Stimulated activated CD4-positive, alpha-beta T cell treated with anti-CD3 and anti-CD28 coated beads, Interleukin-1b, Interleukin-23, amount 100 ng/mL, for 4 hours (primary cell): ENCODE results near the gene TXNRD2.
A peak's percentile ranks its signal among the peaks of the same experiment; 100 is the strongest.
"Not testable (repeated sequence)": the region's sequence is repeated elsewhere in the genome, so short reads cannot be mapped to it uniquely, and the experiment has no call there.

Experiments used
- DNase-seq, 2 donors: peaks; one replicate each; pipeline ENCODE4 v3.0.0-alpha.2; 2020; ENCODE audit warnings: low read depth in 2 of 2

The TXNRD2 gene

DNA sequence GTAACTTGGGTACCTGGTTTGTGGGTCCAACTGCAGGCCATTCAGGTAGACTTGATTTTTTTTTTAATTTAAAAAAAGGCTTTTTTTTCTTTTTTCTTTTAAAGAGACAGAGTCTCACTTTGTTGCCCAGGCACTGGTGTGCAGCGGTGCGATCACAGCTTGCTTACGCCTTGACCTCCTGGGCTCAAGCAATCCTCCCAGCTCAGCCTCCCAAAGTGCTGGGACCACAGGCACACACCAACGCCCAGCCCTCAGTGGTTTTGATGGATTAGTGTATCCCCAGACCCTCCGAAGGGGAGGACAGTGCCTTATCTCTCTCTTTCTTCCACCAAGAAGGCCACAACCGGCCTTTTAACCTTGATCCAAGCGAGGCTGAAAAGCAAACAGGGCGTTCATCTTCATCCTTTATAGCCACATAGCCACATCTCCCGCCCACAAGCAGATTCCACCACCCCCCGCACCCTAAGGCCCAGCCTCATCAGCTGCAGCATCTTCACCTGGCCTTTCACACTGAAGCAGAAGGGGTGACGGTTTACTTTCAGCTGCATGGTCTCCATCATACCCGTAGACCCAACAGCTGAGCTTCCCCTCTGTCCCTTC is 17.6 kb downstream of the TXNRD2 start:
- DNase-seq: no peak

DNA sequence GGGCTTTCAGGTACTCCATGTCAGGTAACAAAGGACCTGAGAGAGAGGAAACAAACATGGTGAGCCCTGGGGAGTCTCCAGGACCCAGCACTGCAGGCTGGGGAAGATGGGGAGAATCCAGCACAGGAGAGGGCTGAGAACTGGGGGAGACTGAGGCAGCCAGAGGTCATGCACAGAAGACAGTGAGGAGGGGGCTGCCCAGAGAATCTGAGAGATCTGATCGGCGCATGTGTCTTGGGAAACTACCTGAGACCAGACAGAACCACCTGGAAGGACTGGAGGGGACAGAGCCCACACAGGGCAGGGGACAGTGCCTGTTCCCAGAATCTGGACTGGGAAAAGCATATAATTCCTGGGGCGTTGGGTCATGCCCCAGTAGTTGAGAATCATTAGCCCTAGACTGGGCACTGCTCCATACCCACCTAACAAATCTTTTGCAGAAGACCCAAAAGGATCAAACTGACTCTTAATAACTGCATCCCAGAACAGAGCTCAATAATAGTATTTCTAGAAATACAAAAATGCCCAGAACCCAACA is 20.0 kb downstream of the TXNRD2 start:
- DNase-seq: no peak

DNA sequence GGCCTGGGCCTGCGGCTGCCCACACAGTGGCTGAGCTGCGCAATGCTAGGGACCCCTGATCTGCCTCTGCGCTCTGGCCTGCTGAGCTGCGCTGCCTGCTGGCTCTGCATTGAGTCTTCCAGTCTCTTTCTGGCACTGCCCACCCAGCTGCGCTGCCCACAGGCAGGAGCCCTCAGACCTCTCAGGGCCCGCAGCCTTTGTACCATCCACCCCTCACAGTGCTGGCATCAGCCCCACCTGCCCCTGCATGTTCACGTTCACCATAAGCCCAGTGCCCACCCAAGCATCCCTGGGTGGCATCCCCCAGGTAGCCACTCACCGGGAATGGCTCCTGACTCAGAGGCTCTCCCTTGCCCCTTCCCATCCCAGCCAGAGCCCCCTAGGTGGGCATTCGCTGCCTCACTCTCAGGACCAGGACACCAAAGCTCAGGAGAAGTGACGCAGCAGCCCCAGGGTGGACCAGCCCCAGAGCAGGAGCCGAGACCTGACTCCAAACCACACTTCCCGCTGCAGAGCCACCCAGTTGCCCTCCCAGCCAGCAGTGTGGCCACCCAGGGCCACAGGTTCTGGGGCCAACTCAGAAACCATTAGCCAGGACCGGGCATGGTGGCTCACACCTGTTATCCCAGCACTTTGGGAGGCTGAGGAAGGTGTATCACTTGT is 21.8 kb downstream of the TXNRD2 start:
- DNase-seq: no peak

DNA sequence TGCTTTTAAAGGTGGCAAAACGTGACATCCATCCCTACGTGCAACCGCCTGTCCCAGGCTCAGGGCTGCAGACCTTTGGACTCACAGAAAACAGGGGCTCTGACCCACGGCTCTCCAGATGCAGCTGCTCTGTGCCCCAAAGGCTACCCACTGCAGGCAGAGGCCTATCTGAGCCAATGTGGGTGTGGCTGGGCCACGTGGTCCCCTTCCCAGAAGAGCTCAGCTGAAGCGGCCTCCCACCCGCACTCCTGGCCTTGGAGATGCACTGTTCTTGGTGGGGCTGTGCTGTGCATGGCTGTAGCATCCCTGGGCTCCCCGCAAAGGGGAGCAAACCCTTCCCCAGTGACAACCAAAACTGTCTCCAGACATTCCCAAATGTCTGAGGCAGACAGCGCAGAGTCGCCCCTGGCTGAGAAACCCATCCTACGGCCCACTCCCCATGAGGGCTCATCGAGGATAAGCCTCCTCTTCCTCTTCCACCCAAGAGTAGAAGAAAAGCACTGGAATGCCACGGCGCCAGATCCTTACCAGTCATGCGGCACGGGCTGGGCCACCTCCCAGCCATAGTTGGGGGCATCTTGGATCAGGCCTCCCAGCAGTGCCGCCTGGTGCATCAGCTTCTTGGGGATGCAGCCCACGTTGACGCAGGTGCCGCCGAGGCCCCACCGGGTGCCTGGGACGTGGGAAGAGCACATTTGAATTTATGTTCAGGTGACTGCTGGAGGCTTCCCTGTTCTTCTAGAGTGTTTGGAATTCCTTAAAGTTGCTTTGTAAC is 23.1 kb downstream of the TXNRD2 start:
- DNase-seq: no peak

DNA sequence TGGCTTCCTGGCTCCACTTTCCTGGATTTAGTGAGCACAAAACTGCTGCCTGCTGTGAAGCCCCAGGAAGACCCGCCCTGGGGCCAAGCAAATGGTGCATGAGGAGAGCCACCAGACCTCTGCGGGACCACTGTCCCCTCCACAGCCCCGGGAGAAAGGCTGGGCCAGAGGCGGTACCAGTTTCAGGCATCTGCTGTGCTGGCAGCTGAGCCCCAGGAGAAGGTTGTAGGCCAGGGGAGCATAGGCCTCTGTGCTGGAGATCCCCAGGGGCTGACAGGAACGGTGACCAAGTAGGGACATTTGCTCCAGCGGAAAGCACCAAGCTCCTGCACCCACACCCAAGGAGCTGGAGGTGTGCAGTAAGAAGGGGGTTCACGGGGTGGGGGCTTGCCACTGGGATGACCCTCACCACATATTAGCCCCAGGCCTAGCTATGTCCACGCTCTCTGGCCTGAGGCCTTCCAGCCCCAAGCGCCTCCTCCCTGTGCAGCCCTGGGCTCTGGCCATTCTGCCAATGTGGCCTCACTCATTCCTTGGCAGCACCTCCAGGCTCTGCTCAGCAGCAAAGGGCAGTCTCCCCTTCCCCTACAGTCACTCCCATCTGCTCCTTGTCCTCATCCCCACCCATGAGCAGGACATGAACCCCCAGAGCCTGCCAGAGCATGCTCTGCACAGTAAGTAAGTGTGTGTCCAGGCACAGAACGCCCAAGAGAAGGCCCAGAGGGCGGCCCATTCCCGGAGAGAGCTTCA is 24.1 kb downstream of the TXNRD2 start:
- DNase-seq: no peak

DNA sequence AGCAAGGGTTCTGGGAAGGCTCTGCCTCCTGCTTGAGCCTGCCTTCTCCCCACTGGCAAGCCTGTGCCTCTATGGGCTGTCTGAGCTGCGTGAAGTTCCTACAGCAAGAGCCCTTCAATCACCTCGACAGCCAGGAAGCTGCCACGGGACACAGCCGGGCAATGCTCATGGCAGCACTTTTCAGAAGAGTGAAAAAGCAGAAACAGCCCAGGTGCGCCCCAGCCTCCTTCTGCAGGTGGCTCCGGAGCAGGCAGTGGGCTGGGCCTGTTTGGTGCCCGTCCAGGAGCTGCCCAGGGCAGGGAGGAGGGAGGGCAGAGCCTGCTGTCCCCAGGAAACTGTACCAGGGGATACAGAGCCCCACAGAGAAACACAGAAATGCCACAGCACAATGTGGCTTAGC is 24.7 kb downstream of the TXNRD2 start:
- DNase-seq: no peak

DNA sequence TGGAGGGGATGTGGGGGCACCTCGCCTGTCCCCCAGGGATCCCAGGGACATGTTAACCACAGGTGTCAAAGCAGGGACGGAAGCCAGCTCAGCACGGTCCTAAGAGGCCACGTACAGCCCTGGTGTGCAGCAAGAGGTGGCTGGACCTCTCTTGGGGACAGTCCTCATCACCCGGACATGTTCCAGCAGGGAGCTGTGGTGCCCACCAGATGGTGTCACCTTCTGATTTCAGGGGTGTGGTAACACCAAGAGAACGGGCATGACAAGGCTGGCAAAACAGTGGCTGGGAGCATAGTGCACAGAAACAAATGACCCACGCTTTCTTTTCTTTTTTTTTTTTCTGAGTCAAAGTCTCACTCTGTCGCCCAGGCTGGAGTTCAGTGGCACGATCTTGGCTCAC is 25.6 kb downstream of the TXNRD2 start:
- no peak for DNase-seq

DNA sequence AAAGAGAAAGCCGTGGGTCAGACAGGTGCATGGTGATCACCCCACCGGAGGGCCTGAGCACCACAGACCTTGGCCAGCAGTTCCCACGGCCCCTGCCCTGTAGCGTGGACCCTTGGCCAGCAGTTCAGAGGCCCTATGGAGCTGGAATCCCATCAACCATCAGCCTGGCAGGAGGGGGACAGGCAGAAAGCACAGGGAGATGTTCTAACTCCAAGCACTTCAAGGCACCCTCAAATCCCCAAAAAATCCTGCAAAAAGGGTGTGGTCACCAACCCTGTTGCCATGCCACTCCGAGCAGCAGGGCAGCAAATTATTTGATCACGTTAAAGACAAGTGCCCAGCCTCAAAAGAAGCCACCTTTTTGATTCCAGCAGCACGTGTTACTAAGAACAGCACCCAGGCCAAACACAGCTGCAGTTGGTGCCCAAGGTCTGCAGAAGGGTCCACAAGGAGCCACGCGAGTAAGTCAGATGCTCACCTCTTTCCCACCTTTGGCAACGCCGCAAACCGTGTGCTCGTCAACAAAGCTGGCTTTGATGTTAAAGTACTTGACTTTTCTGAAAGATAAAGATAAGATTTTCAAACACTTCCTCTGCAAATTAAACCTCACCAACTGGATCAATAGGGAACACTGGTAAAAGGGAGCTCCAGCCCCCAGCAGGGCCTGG is 26.2 kb downstream of the TXNRD2 start:
- no peak for DNase-seq

DNA sequence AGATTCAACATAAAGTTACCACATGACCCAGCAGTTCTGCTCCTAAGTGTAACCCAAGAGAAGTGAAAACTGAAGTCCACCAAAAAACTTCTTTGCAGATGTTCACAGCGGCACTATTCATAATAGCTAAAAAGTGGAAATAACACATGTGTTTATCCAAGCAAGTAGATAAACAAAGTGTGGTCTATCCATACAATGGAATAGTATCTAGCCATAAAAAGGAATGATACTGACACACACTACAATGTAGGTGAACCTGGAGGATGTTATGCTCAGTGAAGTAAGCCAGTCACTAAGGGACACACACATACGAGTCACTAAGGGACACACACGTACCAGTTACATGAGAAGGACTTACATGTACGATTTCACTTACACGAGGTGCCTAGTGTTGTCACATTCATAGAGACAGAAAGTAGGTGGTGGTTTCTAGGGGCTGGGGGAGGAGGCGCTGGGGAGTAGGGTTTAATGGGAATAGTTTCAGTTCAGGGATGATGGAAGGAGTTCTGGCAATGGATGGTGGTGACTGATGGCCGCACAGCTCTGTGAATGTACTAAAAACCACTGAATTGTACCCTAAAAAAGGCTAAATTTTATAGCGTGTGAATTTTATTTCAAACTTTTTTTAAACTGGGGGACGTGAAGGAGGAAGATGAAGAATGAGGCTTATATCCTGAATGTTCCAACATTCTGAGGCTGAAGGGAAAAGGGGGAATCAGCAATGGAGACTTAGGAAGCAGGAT is 27.2 kb downstream of the TXNRD2 start:
- DNase-seq: no peak

DNA sequence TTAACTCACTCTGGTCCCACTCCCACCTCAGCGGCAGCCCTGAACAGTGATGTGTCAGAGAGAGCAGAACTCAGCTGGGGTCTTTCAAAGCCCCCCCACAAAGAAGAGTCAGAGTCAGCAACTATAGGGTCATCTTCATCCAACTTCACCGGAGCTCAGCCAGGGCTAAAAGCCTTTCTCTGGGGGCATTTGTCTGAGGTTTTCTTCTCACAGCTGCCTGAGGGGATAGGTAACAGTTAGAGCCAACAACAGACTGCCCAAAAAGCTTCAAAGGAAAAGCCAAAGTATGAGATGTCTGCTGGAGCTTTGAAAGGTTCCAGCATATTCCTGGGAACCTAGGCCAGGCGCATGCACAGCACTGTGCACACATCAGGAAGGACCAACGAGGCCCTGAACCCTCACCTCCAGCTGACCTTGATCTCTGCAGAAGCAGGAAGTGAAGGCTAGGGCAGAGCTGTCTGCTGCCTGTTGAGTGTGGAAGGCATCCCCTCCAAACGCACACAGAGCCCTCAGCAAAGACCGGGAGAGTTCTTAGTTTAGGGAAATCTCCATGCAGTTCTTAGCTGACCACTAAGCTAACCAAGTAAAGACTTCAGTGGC is 28.2 kb downstream of the TXNRD2 start:
- DNase-seq: no peak

DNA sequence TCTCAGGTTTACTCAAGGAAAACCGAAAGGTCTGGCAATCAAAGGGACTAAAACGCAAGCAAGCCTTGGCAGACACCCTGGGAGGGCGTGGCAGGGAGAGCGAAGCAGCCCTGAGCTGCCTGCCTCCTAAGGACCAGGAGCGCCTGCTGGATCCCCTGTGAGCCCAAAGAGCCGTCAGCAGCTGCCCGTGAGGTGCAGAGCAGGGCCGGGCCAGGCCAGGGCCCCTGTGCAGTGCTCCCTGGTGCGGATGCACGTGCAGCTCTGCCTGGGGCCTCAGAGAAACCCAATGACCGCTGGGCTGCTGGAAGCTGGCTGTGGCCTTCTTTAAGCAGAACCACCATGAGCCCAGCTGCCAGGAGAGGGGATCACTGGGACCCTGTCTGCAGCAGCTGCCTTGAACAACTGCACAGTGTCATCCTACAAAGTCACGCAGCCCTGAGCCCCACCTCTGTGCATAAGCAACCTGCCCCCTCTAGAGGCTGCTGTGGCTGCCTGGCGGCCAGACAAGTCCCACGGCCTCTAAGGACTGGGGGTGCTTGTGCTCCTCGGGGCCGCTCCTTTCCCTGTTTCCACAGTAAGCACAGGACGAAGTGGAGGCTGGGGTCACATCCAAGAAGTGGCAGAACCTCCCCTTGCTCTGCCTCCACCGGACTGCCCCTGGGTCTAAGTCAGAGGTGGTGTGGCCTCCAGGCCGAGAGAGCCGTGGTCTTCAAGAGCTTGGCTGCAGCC is 29.2 kb downstream of the TXNRD2 start:
- no peak for DNase-seq

DNA sequence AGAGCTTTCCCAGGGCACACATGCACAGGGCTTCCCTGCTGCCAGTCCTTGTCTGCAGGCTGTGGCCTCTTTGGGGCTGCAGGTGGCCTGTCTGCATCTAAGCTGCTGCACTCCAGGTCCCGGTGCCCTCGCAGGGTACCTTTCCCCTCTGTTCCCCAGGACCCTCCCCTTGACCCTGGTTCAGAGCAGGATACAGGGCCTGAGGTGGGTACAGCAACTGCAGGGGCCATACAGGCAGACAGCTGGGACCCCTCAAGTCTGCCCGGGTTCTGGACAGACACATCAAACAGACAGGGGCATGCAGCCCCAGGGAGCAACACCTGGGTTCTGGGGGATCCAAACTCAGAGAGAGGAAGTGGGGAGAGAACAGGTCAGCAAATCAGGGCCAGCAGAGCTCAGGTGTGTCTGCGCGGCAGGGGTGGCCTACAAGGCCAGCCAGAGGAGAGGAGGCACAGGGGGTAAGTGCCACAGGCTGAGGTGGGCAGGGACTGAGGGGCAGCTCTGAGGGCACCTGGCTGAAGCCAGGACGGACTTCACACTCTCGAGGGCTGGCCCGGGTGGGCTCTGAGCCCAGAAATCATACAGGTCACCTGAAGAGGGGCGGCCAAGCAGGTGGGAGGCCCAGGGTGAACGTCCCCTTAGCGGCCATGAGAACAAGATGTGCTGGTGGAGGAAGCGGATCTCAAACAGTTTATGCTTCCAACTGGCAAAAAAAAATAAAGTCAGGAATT is 29.9 kb downstream of the TXNRD2 start:
- DNase-seq: no peak

DNA sequence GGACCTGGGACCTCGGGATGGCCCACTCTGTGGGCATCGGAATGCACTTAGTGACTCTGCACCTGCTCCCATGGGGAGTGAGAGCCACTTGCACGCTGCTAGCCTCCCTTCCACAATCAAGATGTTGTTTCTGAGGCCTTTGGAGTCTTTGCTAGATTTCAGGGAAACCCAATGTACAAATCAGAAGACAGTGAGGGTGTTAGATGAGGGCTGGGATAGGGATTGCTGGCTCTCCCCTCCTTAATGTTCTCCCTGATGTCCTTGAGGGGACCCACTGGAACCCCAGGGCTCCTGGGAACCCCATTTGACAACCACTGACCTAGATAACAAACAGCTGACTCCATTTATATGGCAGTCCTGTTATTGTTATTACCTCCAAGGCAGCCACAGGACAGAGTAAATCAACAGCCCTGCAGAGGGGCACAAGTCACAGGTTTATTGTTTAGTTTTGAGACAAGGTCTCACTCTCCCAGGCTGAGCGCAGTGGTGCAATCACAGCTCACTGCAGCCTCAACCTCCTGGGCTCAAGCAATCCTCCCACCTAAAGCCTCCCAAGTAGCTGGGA is 31.4 kb downstream of the TXNRD2 start:
- no peak for DNase-seq

DNA sequence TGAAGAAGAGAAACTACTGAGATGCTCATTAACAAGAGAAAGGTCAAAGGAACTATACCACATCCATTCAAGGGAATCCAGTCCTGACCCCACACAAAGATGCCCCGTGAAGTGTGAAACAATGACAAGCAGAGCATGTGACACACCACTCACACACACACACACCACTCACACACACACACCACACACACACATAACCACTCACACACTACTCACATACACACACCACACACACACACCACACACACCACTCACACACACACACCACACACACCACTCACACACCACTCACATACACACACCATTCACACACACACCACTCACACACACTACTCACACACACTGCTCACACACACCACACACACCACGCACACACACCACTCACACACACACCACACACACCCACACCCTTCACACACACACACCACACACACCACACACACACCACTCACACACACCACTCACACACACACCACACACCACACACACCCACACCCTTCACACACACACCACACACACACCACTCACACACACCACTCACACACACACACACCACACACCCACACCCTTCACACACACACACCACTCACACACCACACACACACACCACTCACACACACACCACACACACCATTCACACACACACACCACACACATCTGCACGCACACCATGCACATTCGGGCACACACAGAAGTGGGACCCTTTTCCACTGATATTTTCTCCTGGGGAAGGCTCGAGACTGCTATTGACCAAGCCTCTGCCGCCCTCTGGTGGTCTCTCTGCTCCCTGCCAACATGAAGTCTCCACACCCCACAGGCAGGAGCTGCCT is 32.1 kb downstream of the TXNRD2 start:
- DNase-seq: peak; percentile 80 to 86

DNA sequence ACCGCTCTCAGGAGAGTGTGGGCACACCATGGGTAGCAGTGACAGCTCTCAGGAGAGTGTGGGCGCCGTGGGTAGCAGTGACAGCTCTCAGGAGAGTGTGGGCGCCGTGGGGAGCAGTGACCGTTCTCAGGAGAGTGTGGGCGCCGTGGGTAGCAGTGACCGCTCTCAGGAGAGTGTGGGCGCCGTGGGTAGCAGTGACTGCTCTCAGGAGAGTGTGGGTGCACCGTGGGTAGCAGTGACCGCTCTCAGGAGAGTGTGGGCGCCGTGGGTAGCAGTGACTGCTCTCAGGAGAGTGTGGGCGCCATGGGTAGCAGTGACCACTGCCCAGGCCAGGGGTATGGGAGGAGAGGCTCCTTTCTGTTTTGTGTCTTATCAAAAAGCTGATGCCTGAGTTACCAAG is 33.7 kb downstream of the TXNRD2 start:
- DNase-seq: not testable (repeated sequence)

DNA sequence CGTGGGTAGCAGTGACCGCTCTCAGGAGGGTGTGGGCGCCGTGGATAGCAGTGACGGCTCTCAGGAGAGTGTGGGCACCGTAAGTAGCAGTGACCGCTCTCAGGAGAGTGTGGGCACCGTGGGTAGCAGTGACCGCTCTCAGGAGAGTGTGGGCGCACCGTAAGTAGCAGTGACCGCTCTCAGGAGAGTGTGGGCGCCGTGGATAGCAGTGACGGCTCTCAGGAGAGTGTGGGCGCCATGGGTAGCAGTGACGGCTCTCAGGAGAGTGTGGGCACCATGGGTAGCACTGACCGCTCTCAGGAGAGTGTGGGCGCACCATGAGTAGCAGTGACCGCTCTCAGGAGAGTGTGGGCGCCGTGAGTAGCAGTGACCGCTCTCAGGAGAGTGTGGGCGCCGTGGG is 34.8 kb downstream of the TXNRD2 start:
- DNase-seq: not testable (repeated sequence)

DNA sequence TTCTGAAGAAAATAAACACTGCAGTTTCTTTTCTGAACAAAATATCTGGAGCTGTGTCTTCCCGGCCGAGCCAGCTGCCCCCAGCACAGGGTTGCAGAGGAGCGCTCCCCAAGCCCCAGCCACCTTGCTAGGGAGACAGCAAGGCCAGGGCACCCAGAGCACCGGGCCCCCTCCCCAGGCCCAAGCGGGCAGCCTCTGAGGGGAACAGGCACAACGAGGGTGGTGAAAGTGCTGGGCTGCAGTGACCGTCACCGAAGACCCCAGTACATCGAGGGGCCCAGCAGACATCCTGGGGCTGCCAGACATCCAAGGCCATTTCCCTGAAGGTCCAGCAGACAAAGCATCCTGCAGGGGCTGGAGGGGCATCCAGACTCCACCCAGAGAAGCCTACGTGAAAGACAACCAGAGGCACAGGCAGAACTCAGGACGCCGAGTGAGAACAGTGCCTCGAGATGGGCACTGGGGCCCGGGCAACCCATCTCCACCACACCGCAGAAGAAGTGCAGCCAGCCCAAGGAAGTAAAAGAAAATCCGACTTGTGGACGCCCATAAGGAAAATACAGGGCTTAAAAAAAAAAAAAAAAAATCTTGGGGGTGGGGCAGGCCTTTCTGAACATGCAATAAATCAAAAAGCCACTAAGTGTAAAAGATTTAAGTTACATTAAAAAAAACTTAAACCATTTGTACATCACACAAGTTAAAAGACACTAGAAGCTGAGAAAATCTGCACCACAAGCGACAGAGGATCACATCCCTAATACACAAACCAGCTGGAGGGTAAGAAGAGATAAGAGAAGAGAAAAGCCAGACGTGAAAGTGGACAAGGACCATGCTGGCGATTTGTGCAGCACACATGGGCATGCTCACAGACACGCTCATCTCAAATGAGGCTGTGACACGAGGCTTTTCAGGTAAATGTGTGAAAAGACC is 36.0 kb downstream of the TXNRD2 start:
- DNase-seq: no peak
